Urothelium cell line (cell line): Measurements from ENCODE around the gene RNF151.

Source experiments
- DNase-seq: peaks from one replicate; pipeline ENCODE4 v3.0.0; 2011; ENCODE audit warnings: low spot score, mixed read lengths
- FAIRE-seq: peaks from 2 replicates; lab custom pipeline; 2011; peaks lifted over from hg19 to GRCh38; lab: Jason Lieb, UNC

RNF151 gene

GRCh38 chr16:1976216-1976520 is 9.5 kb downstream of the RNF151 start:
- DNase-seq (no peak), FAIRE-seq (no peak)

- FAIRE-seq (peak; percentile 44), DNase-seq (no peak)
Observed at GRCh38 chr16:1976951-1977874, 10.6 kb downstream of the RNF151 start.

DNA sequence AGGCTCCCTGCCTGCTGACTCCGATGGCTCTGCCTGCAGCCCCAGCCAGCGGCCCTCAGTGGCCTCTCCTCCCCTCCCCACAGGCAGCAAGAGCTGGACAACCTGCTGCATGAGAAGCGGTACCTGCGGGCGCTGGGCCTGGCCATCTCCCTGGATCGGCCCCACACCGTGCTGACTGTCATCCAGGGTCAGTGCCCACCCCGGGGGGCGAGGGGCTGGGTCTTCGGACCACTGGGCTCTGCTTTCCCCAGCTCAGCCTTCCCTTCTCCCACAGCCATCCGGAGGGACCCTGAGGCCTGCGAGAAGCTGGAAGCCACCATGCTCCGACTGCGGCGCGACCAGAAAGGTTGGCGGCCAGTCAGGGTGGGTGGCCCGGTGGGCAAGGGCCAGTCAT is 11.2 kb downstream of the RNF151 start:
- no peak for DNase-seq
- no peak for FAIRE-seq

DNA sequence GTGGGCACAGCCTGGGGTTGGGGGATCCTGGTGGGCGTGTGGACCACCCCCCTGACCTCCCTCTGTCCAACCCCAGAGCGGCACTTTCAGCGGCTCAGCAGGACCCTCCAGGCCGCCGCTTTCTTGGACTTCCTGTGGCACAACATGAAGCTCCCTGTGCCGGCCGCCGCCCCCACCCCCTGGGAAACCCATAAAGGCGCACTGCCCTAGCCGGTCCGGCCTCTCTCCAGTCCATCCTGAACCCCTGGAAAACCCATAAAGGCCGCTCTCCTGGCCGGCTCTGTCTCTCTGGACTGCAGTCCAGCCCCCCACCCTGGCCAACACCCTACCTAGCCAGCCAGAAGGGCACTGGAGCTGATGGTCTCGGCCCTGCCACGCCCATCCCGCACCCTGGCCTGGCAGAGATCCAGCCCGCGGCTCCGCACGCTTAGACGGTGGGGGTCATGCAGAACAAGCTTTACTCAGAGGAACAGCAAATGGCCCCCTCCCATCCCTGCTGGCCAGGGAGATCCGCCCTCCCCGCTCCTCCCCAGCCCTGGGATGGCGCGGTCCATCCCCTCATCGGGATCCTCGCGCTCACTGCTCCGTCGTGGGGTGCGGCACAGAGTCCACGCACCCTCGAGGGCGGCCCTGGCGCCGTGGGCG is 11.9 kb downstream of the RNF151 start:
- no peak for FAIRE-seq

GRCh38 chr16:1979271-1980029 is 12.8 kb downstream of the RNF151 start:
- no peak for FAIRE-seq

More for the DNA sequence above, 11.9 kb downstream of the RNF151 start:
- no peak for DNase-seq

DNA sequence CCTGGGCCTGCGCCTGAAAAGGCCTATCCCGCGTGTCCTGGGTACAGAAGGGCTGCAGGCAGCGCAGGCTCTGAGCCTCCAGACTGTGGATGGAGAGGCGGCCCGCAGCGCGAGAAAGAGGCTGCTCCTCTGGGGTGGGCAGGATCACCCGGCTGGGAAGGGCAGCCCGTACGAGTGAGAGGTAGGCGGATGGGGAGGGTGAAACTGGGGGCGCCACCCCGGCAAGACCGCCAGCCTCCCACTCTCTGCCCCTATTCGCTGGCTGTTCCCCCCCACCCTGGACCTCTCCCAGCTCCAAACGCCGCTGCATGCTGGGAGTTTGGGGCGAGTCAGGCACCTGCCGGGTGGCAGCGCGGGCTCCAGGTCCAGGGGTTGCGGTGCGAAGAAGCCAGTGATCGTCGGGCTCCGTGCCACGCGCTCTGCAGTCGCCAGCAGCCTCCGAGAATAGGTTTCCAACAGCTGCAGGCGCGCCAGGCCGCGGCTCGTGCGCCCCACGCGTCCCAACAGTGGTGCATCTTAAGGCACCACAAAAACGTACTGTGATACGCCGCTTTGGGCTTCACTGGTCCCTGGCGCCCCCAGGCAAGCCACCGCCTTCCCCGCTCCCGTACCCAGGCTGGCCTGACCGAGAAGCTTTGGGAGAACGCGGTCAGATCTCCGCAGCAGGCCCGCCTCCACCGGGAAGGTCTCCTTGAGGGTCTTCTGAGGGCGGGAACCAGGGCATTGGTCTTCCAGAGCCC is 13.5 kb downstream of the RNF151 start:
- FAIRE-seq, result no peak
- no peak for DNase-seq

More at GRCh38 chr16:1979271-1980029, 12.8 kb downstream of the RNF151 start:
- DNase-seq, result no peak

DNA sequence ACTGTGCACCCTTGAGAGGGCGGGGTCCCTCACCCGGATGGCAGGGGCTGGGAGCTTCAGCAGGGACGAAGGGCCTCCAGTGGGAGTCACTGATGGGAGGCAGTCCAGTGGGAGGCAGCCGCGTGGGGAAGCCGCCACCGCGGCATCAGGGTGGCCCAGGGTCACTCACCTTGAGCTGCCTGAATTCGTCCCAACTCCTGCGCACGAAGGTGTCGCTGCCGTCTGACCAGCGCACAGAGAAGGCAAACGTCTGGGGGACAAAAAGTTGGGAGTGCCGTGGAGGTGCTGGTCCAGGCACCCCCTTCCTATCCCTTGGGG is 14.1 kb downstream of the RNF151 start:
- FAIRE-seq, result no peak
- DNase-seq, result no peak

DNA sequence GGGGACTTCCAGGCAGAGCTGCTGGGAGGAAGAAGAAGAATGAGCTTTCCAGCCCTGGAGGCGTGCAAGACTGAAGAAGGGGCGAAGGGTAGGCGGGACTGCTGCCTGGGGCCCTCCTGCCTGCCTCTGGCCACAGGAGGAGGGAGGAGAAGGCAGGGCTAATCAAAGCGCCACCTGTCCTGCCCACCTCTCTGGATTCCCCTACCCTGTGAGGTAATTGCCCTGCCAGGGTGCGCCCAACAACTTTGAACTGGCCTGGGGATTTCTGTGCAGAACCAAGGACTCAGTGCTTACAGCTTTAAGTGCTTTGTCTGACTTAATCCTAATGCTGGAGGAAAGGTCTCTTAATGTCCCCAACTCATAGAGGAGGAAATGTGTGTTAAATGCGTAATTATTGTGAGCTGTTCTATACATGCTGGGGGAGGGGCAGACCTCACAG is 14.8 kb downstream of the RNF151 start, which contains the start of gene NOXO1:
Gene NOXO1, minus strand, starts transcription at position 72 of the 439 bp plus-strand sequence. CDS start 290 bp downstream, outside the sequence.
- DNase-seq (no peak), FAIRE-seq (no peak)

DNA sequence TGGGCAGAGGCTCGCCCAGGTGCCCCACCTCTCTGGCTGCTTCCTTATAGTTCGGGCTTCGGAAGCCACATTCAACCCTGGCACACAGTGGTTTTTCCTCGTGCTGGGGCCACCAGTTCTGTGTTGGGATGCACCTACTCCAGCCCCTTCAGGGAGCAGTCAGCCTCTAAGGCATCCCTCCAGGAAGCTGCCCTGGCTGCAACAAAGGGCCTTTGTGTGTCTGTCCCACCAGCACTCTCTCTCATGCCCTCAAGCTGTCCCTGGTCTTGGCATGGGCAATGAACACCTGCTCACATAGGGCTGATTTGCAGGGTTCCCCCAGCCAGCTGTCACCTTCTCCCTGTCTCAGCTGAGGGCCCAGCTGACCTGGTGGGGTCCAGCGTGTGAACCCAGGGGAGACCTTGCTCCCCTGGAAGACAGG is 15.4 kb downstream of the RNF151 start:
- FAIRE-seq (no peak), DNase-seq (peak; percentile 41)

DNA sequence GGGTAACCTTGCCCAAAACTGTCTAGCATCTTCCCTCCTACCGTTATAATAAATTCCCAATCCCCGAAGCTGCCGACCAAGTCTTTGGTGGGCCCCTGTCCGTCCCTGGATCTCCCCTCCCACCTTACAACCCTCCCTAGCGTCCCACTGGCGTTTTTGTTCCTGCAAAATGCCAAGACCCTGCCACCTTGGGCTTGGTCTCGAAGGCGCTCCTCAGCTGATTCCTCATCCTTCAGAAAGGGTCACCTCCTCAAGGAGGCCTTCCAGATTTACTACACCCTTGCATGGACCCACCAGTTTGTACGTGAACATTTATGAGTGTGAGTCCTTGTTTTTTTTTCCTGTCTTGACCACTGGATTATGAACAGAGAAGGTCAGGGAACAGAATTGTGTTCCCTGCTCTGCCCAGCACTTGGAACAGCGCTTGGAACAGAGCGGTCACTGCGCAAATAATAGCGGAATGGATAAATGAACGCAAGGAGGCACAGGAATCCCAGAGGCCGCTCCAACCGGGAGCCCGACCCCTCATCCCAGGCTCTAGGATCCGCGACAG is 16.4 kb downstream of the RNF151 start:
- FAIRE-seq, result no peak
- DNase-seq, result no peak

- FAIRE-seq (peak; percentile 73), DNase-seq (peak; percentile 99)
Observed at GRCh38 chr16:1983544-1984346, 17.1 kb downstream of the RNF151 start, which contains the start of gene GFER. Gene GFER, plus strand, starts transcription at chr16:1984193. Its CDS starts 26 bp downstream, at chr16:1984219.

GRCh38 chr16:1984347-1985225 is 17.9 kb downstream of the RNF151 start:
- FAIRE-seq, result no peak
- no peak for DNase-seq

GRCh38 chr16:1985466-1986150 is 19.0 kb downstream of the RNF151 start:
- no peak for DNase-seq
- FAIRE-seq, result no peak

DNA sequence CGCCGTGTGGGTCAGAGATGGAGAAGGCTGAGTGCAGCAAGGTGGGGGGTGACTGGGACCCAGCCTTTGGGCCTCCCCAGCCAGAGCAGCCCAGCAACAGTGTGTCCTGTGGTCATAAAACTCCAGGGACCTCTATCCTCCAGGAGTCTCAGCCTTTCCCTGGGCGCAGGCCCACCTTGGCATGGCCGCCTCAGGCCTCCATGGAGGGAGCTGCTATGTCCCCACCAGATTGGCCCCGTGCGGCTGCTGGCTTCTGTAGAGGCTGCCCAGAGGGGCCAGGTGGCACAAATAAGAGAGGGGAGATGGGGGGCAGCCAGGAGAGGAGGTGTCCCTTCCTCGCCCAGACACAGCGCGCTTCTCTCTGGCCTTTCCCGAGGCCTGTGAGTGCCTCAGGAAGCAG is 20.5 kb downstream of the RNF151 start:
- no peak for FAIRE-seq
- DNase-seq, result no peak

DNA sequence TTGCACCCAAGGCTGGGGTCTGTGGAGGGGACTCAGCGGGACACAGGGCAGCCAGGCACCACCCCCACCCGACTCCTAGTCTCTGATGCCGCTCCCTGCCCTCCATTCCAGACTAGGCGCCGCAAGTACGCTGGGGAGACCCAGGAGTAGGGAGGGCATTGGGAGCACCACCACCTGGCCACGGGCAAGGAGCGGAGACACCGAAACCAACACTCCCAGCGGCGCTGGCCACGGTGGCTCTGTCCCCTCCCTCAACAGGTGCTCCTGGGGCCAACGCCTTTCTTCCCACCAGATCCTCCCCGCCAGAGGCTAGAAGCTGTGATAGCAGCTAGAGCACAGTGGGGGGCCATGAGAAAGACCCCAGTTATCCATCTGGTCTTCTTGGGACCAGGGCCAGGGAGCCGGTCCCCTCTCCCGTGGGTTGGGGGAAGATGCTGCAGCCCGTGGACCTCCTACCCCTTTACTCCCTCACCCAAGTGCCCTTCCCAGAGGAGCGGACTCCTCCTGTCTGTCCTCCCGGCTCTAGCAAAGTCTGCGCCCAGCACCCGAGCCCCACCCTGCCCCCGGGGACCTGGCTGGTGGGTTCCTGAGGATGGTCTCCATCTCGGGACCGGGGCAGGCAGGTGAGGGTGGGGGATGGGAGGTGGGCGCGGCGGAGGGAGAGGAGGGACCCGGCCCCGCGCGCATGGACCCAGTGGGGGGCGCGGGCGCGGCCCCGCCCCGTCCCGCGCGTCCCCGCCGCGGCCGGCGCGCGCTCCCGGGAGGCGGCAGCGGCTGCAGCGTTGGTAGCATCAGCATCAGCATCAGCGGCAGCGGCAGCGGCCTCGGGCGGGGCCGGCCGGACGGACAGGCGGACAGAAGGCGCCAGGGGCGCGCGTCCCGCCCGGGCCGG is 22.8 kb downstream of the RNF151 start, which contains the start of gene SYNGR3:
Gene SYNGR3, plus strand, starts transcription at position 762 of the 892 bp plus-strand sequence. CDS start 133 bp downstream, outside the sequence.
- DNase-seq, result peak; percentile 77
- FAIRE-seq, result peak; percentile 80

GRCh38 chr16:1990101-1990350 is 23.4 kb downstream of the RNF151 start:
- FAIRE-seq, result no peak

More at GRCh38 chr16:1990101-1990350, 23.4 kb downstream of the RNF151 start:
- DNase-seq, result no peak
